ENCODE data around the gene SIK2. TPM values are rescaled to one million over a fixed set of nuclear protein-coding genes. Genes with fewer than 3 reads are reported as not detected.

Gene SIK2
- total RNA-seq, 4 donors from 2014 or later = 20.7 to 35.0 (median 26.8) TPM

DNA sequence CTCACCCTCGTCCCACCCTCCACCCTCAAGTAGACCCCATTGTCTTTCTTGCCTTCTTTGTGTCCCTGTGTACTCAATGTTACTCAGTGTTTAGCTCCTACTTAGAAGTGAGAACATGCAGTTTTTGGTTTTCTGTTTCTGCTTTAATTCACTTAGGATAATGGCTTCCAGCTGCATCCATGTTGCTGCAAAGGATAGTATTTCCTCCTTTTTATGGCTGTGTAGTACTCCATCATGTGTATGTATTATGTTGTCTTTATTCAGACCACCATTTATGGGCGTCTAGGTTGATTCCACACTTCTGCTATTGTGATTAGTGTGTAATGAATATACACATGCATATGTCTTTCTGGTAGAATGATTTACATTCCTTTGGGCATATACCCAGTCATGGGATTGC is 73.6 kb downstream of the SIK2 start:
- DNase-seq = no peak
- no peaks in the 10 kb centered on the region for H3K27me3 ChIP-seq
- H3K36me3 ChIP-seq = no peaks in the 10 kb centered on the region
- H3K9me3 ChIP-seq = no peaks in the 10 kb centered on the region
- 96 to 98% methylated on average over 2 of the region's 2 CpGs for WGBS, 2 donors
- intact Hi-C loops (cut with DNase I) = no loop called here
- H3K4me3 ChIP-seq (replicated peaks in 1 of 3) = no peak overlapping the region
- H3K27ac ChIP-seq = no peak overlapping the region
- no peak for TF ChIP-seq POLR2A (IDR thresholded peaks at IDR 0.05)
- TF ChIP-seq, protein P1, sequence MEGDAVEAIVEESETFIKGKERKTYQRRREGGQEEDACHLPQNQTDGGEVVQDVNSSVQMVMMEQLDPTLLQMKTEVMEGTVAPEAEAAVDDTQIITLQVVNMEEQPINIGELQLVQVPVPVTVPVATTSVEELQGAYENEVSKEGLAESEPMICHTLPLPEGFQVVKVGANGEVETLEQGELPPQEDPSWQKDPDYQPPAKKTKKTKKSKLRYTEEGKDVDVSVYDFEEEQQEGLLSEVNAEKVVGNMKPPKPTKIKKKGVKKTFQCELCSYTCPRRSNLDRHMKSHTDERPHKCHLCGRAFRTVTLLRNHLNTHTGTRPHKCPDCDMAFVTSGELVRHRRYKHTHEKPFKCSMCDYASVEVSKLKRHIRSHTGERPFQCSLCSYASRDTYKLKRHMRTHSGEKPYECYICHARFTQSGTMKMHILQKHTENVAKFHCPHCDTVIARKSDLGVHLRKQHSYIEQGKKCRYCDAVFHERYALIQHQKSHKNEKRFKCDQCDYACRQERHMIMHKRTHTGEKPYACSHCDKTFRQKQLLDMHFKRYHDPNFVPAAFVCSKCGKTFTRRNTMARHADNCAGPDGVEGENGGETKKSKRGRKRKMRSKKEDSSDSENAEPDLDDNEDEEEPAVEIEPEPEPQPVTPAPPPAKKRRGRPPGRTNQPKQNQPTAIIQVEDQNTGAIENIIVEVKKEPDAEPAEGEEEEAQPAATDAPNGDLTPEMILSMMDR (IDR thresholded peaks at IDR 0.05) = no peak
- H3K4me1 ChIP-seq = no peaks in the 10 kb centered on the region

DNA sequence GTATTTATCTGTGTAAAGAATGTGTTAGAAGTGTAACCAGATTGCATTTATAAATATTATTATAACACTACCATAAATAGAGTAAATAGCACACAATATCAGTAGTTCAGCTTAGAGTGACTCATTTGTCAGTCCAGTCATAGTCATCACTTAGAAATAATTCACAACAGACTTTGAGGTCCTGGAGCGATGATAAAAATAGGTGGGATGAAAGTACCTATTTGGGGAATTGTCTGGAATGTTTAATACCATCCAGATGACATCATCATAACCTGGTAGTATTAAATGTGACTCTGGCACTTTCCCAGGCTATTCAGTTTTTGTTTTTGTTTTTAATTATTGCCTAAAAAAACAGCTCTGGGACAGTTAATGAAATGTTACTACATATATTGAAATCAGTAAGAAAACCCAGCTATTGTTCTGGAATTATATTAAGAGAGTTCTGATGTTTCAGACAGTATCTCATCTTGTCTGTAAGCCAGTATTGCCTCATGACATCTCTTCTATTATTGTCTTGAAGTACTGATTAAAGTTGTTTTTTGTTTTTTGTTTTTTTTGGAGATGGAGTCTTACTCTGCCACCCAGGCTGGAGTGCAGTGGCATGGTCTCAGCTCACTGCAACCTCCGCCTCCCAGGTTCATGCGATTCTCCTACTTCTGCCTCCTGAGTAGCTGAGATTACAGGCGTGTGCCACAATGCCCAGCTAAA is 74.8 kb downstream of the SIK2 start:
- H3K9me3 ChIP-seq = no peaks in the 10 kb centered on the region
- TF ChIP-seq POLR2A (IDR thresholded peaks at IDR 0.05) = no peak
- TF ChIP-seq, protein P1 (IDR thresholded peaks at IDR 0.05) = no peak
- no peaks in the 10 kb centered on the region for H3K27me3 ChIP-seq
- no peaks in the 10 kb centered on the region for H3K4me1 ChIP-seq
- WGBS, 2 donors = 92 to 95% methylated on average over 4 of the region's 4 CpGs
- no peaks in the 10 kb centered on the region for H3K36me3 ChIP-seq
- intact Hi-C loops (cut with DNase I) = no loop called here
- no peak for DNase-seq
- H3K4me3 ChIP-seq (replicated peaks in 1 of 3) = no peak overlapping the region
- H3K27ac ChIP-seq = no peak overlapping the region

DNA sequence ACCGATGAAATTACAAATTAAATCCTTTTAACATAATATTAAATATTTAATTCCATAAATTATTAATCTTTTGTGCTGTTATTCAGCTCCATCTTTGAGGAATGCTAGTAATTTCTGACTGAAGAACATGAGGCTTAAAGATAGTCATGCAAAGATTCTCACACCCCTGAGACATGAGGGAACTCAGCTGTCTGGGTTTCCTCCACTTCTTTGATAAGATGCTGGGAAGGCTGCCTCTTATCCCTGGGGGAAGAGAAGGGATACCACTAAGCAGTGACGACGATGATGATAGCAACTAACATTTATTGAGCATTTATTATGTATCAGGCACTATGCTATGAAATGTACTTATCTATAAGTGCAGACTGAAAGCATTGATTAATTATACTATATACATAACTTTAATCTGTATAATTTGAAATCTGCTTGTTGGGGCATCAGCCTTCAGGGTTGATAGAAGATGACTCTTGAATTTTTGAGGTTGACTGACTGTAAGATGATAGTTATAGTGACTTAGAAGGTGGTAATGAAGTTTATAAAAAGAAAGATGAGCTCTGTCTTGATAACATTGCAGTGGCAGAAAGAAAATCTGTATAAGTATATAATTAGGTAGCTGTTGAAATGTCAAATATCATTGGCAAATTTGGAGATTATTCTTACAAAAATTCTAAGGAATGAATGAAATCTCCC is 78.4 kb downstream of the SIK2 start:
- H3K27me3 ChIP-seq = no peaks in the 10 kb centered on the region
- no peak overlapping the region for H3K27ac ChIP-seq
- H3K36me3 ChIP-seq = no peaks in the 10 kb centered on the region
- WGBS, 2 donors = 96 to 99% methylated on average over 3 of the region's 3 CpGs
- no peak for DNase-seq
- no peaks in the 10 kb centered on the region for H3K4me1 ChIP-seq
- TF ChIP-seq POLR2A (IDR thresholded peaks at IDR 0.05) = no peak
- TF ChIP-seq, protein P1 (IDR thresholded peaks at IDR 0.05) = no peak
- intact Hi-C loops (cut with DNase I) = no loop called here
- no peak overlapping the region for H3K4me3 ChIP-seq (replicated peaks in 1 of 3)
- no peaks in the 10 kb centered on the region for H3K9me3 ChIP-seq

DNA sequence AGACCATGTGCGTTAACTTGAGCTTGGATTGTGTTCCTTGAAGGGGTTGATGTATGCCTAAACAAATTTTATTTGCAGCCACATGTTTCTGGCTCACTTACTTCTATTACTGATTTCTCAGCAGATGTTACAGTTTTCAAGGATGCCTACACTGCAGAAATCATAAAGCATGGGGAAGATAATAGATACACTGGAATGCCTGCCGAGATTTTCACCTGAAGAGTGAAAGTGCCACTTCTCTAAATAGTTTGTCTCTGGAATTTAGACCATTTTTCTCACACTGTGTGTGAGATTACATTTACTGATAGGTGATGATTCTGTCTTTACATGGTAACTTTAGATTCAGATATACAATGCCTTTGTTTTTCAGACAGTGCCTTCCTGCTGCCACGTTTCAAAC is 81.6 kb downstream of the SIK2 start:
- 92 to 93% methylated on average over 3 of the region's 3 CpGs for WGBS, 2 donors
- H3K4me1 ChIP-seq = no peaks in the 10 kb centered on the region
- DNase-seq = no peak
- no peak overlapping the region for H3K4me3 ChIP-seq (replicated peaks in 1 of 3)
- no peak overlapping the region for H3K27ac ChIP-seq
- H3K36me3 ChIP-seq = peaks cover 6 to 9% of the 10 kb centered on the region in 2 donors
- TF ChIP-seq, protein P1 (IDR thresholded peaks at IDR 0.05) = no peak
- TF ChIP-seq POLR2A (IDR thresholded peaks at IDR 0.05) = no peak
- no peaks in the 10 kb centered on the region for H3K9me3 ChIP-seq
- intact Hi-C loops (cut with DNase I) = no loop called here
- H3K27me3 ChIP-seq = no peaks in the 10 kb centered on the region

DNA sequence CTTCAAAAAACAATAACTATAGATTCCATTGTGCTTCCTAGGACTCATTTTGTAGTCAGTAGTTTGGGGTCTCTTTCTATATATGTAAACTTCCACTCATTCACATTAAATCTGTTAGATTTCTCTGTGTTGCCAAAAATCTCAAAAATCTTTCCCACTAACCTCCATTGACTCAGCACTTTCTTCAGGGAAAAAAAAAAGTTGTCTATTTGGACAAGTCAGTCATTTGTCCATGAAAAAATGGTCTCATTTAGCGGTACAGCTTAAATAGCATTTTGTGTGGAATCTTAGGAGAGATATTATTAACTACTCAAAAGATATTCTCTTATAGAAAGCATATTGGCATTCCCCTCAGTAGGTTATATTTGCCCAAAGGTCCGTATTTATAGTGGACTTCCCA is 82.0 kb downstream of the SIK2 start:
- no peaks in the 10 kb centered on the region for H3K4me1 ChIP-seq
- H3K4me3 ChIP-seq (replicated peaks in 1 of 3) = no peak overlapping the region
- TF ChIP-seq, protein P1 (IDR thresholded peaks at IDR 0.05) = no peak
- no peak for TF ChIP-seq POLR2A (IDR thresholded peaks at IDR 0.05)
- intact Hi-C loops (cut with DNase I) = no loop called here
- no peak for DNase-seq
- 90 to 92% methylated on average over 2 of the region's 2 CpGs for WGBS, 2 donors
- no peak overlapping the region for H3K27ac ChIP-seq
- H3K27me3 ChIP-seq = no peaks in the 10 kb centered on the region
- no peaks in the 10 kb centered on the region for H3K9me3 ChIP-seq
- peaks cover 10 to 14% of the 10 kb centered on the region in 2 donors for H3K36me3 ChIP-seq

All from thyroid gland (tissue), 4 donors.